CD4-positive, alpha-beta T cell (primary cell): ENCODE results near the gene PDE8B. TPM values are rescaled to one million over a fixed set of nuclear protein-coding genes. Genes with fewer than 3 reads are reported as not detected.

Experiments used
- ATAC-seq: fragments of 200-7000 bp; cut with Tn5 transposase; one replicate; pipeline ENCODE4 v1.10.0; 2022; ENCODE audit warnings: mild to moderate bottlenecking; ENCODE audit not compliant: poor library complexity
- CTCF ChIA-PET: fragments of 350-600 bp; sonication (Branson Sonifier 250); formaldehyde crosslinking; loops from one replicate; lab custom pipeline; 2021; ENCODE audit warnings: antibody characterized with exemption, inconsistent platforms; lab: Charles Lee
- POLR2A ChIA-PET: fragments of 350-600 bp; sonication (Branson Sonifier 250); formaldehyde crosslinking; loops from one replicate; lab custom pipeline; 2021; ENCODE audit warnings: antibody characterized with exemption, inconsistent platforms; lab: Charles Lee
- DNase-seq, 14 experiments: peaks; one replicate each; pipeline ENCODE4 v3.0.0-alpha.2; 2013 to 2020; ENCODE audit warnings: mixed read lengths in 2 of 14
- H3K27ac ChIP-seq, 2 donors: one replicate each; pipeline versions ENCODE4 v1.5.1 to v1.7.0; 2013; ENCODE audit warnings: low read length in 2 of 2, low read depth in 1 of 2, mild to moderate bottlenecking in 1 of 2
- H3K27me3 ChIP-seq, 2 experiments: 1 replicate in 1 of 2; 2 replicates in 1 of 2; pipeline versions ENCODE4 v1.6.1 to v1.7.0; 2013; ENCODE audit warnings: low read length in 2 of 2, control low read depth in 1 of 2, mild to moderate bottlenecking in 1 of 2, moderate library complexity in 1 of 2; ENCODE audit not compliant: insufficient read depth in 2 of 2, control insufficient read depth in 1 of 2
- H3K36me3 ChIP-seq: one replicate; pipeline ENCODE4 v1.6.1; 2013; ENCODE audit warnings: low read length, control low read depth; ENCODE audit not compliant: insufficient read depth
- H3K4me1 ChIP-seq: one replicate; pipeline ENCODE4 v1.6.1; 2013; ENCODE audit warnings: low read length, control low read depth; ENCODE audit not compliant: insufficient read depth
- H3K4me3 ChIP-seq: one replicate; pipeline ENCODE4 v1.5.1; 2013; ENCODE audit warnings: mild to moderate bottlenecking, low read length, moderate library complexity
- H3K9me3 ChIP-seq, 2 experiments: 1 replicate in 1 of 2; 2 replicates in 1 of 2; pipeline versions ENCODE4 v1.6.1 to v1.7.0; 2013; ENCODE audit warnings: low read length in 2 of 2, mild to moderate bottlenecking in 2 of 2, control low read depth in 1 of 2, moderate library complexity in 1 of 2; ENCODE audit not compliant: control insufficient read depth in 1 of 2, insufficient read depth in 1 of 2
- H3K27ac Mint-ChIP-seq: one replicate; pipeline ENCODE4 v1.8.0; 2020; ENCODE audit warnings: mixed read lengths
- H3K27me3 Mint-ChIP-seq: one replicate; pipeline ENCODE4 v1.8.0; 2021; ENCODE audit warnings: mixed read lengths
- H3K36me3 Mint-ChIP-seq: one replicate; pipeline ENCODE4 v1.8.0; 2021; ENCODE audit warnings: low read depth, mixed read lengths
- H3K4me1 Mint-ChIP-seq: one replicate; pipeline ENCODE4 v1.8.0; 2021; ENCODE audit warnings: low read depth, mixed read lengths
- H3K4me3 Mint-ChIP-seq: one replicate; pipeline ENCODE4 v1.8.0; 2020; ENCODE audit warnings: mild to moderate bottlenecking, mixed read lengths
- H3K9me3 Mint-ChIP-seq: one replicate; pipeline ENCODE4 v1.8.0; 2020; ENCODE audit warnings: mixed read lengths
- CTCF ChIP-seq: fragments of 200-600 bp; IDR thresholded peaks from one replicate; pipeline ENCODE4 v1.8.0; 2022; ENCODE audit warnings: antibody characterized with exemption, mild to moderate bottlenecking
- intact Hi-C, 2 experiments: fragments of 100-400 bp; cut with DNase I in 1 of 2; cut with micrococcal nuclease in 1 of 2; formaldehyde crosslinking; loops; one replicate each; pipeline versions ENCODE4 v1.15.1 to v1.9.0; 2023 to 2025; cut with DNase I, micrococcal nuclease
- total RNA-seq, 174 experiments: library from RNA in 2 of 174; stranded (reverse) in 2 of 174; gene quantifications; one replicate each; pipeline ENCODE4 v1.2.3 and lab custom pipeline; 2021 to 2026

PDE8B gene
- total RNA-seq, 2 experiments from 2014 or later, result 0.22 to 0.27 TPM

GRCh38 chr5:77305222-77305846 lies 94.9 kb downstream of the PDE8B start:
- no peaks in the 10 kb centered on the region for H3K4me1 ChIP-seq
- no peaks in the 10 kb centered on the region for H3K36me3 ChIP-seq
- Mint-ChIP-seq H3K27ac (no peak overlapping the region), H3K27me3 (no peaks in the 10 kb centered on the region), H3K4me1 (no peaks in the 10 kb centered on the region), H3K4me3 (no peak overlapping the region), H3K9me3 (no peaks in the 10 kb centered on the region), H3K36me3 (no peaks in the 10 kb centered on the region)
- H3K27ac ChIP-seq, result no peak overlapping the region
- H3K4me3 ChIP-seq, result no peak overlapping the region
- DNase-seq (no peak), ATAC-seq (no peak)
- CTCF ChIA-PET, result no interaction called here
- TF ChIP-seq CTCF, result no peak
- H3K9me3 ChIP-seq, result no peaks in the 10 kb centered on the region
- intact Hi-C loops, result no loop called here
- POLR2A ChIA-PET, result no interaction called here
- no peaks in the 10 kb centered on the region for H3K27me3 ChIP-seq

GRCh38 chr5:77305956-77306355 lies 95.5 kb downstream of the PDE8B start:
- Mint-ChIP-seq H3K27me3 (no peaks in the 10 kb centered on the region), H3K27ac (no peak overlapping the region), H3K9me3 (no peaks in the 10 kb centered on the region), H3K36me3 (no peaks in the 10 kb centered on the region), H3K4me1 (no peaks in the 10 kb centered on the region), H3K4me3 (no peak overlapping the region)
- H3K4me3 ChIP-seq, result no peak overlapping the region
- intact Hi-C loops, result no loop called here
- no peaks in the 10 kb centered on the region for H3K36me3 ChIP-seq
- no peaks in the 10 kb centered on the region for H3K27me3 ChIP-seq
- H3K4me1 ChIP-seq, result no peaks in the 10 kb centered on the region
- POLR2A ChIA-PET, result no interaction called here
- TF ChIP-seq CTCF, result no peak
- H3K9me3 ChIP-seq, result no peaks in the 10 kb centered on the region
- ATAC-seq, result no peak
- CTCF ChIA-PET, result no interaction called here
- no peak overlapping the region for H3K27ac ChIP-seq
- no peak for DNase-seq

- Mint-ChIP-seq H3K4me1 (no peaks in the 10 kb centered on the region), H3K36me3 (no peaks in the 10 kb centered on the region), H3K27ac (no peak overlapping the region), H3K4me3 (no peak overlapping the region), H3K27me3 (no peaks in the 10 kb centered on the region), H3K9me3 (no peaks in the 10 kb centered on the region)
- intact Hi-C loops, result no loop called here
- H3K4me1 ChIP-seq, result no peaks in the 10 kb centered on the region
- no peaks in the 10 kb centered on the region for H3K27me3 ChIP-seq
- no peak for DNase-seq
- H3K9me3 ChIP-seq, result no peaks in the 10 kb centered on the region
- TF ChIP-seq CTCF, result no peak
- no peak overlapping the region for H3K4me3 ChIP-seq
- CTCF ChIA-PET, result no interaction called here
- H3K36me3 ChIP-seq, result no peaks in the 10 kb centered on the region
- POLR2A ChIA-PET, result no interaction called here
- no peak overlapping the region for H3K27ac ChIP-seq
- ATAC-seq, result no peak
Measured at GRCh38 chr5:77306531-77306930, 96.1 kb downstream of the PDE8B start.
